Esophagus squamous epithelium (tissue), 5 donors: Measurements from ENCODE around the gene TMEM161B. TPM values are rescaled to one million over a fixed set of nuclear protein-coding genes. Genes with fewer than 3 reads are reported as not detected.

ENCODE experiments used
- DNase-seq: peaks from one replicate; lab custom pipeline; 2025; lab: John Stamatoyannopoulos, UW
- H3K27ac ChIP-seq, 4 donors: fragments of 200-600 bp; sonication (generic); one replicate each; pipeline ENCODE4 v1.5.1; 2016 to 2019; ENCODE audit warnings: mild to moderate bottlenecking in 1 of 4
- H3K27me3 ChIP-seq, 4 donors: fragments of 200-600 bp; sonication (generic); 1 replicate in 3 of 4; 2 replicates in 1 of 4; pipeline versions ENCODE4 v1.5.1 to v1.6.0; 2017 to 2021; ENCODE audit warnings: antibody characterized with exemption in 1 of 4
- H3K36me3 ChIP-seq, 3 donors: fragments of 200-600 bp; sonication (generic); one replicate each; pipeline ENCODE4 v1.5.1; 2016 to 2019
- H3K4me1 ChIP-seq, 3 donors: fragments of 200-600 bp; sonication (generic); one replicate each; pipeline ENCODE4 v1.5.1; 2017 to 2019
- H3K4me3 ChIP-seq, 4 donors: fragments of 200-600 bp; sonication (generic); 1 replicate in 3 of 4; 2 replicates in 1 of 4; pipeline ENCODE4 v1.5.1; 2016 to 2019; ENCODE audit warnings: mild to moderate bottlenecking in 2 of 4, moderate library complexity in 1 of 4
- H3K9me3 ChIP-seq, 3 donors: fragments of 200-600 bp; sonication (generic); one replicate each; pipeline ENCODE4 v1.5.1; 2016 to 2019
- POLR2A ChIP-seq, 4 donors: fragments of 450-650 bp; IDR thresholded peaks; one replicate each; pipeline ENCODE4 v1.6.1; 2017; ENCODE audit warnings: antibody characterized with exemption in 4 of 4, mild to moderate bottlenecking in 4 of 4, moderate library complexity in 3 of 4
- WGBS, 2 donors: methylation state at CpG; one replicate each; pipeline ENCODE4 v1.1.5; 2018; 5-methylcytosine and 5-hydroxymethylcytosine counted together
- intact Hi-C: fragments of 100-400 bp; cut with DNase I; formaldehyde crosslinking; loops from one replicate; pipeline ENCODE4 v1.15.0; 2022
- total RNA-seq, 4 donors: library from RNA; depleted of rRNA; stranded (reverse); fragments of >200 nt; gene quantifications; one replicate each; pipeline ENCODE4 v1.1.0, GENCODE V29; 2016
- TF ChIP-seq, protein P1 (sequence below), 6 experiments: fragments of 450-650 bp in 4 of 6; fragments of 200-600 bp in 2 of 6; sonication (generic) in 2 of 6; IDR thresholded peaks; one replicate each; pipeline ENCODE4 v1.5.1; 2016 to 2019; ENCODE audit warnings: antibody characterized with exemption in 6 of 6, mild to moderate bottlenecking in 4 of 6, moderate library complexity in 4 of 6
- donor health status: DM: yes; HTN: yes; CAD: no.

TMEM161B gene
- total RNA-seq, 4 donors from 2014 or later: 5.8 to 24.2 (median 14.8) TPM

GRCh38 chr5:88236866-88237642, 31.6 kb downstream of the TMEM161B start:
- 92 to 96% methylated on average over 1 of the region's 1 CpG for WGBS, 2 donors
- Histone ChIP-seq H3K27ac (no peak overlapping the region), H3K27me3 (no peaks in the 10 kb centered on the region), H3K4me1 (no peaks in the 10 kb centered on the region), H3K9me3 (no peaks in the 10 kb centered on the region), H3K4me3 (no peak overlapping the region), H3K36me3 (peaks cover 0 to 30% (median 0%) of the 10 kb centered on the region in 3 donors)
- intact Hi-C loops: no loop called here
- TF ChIP-seq, protein P1, sequence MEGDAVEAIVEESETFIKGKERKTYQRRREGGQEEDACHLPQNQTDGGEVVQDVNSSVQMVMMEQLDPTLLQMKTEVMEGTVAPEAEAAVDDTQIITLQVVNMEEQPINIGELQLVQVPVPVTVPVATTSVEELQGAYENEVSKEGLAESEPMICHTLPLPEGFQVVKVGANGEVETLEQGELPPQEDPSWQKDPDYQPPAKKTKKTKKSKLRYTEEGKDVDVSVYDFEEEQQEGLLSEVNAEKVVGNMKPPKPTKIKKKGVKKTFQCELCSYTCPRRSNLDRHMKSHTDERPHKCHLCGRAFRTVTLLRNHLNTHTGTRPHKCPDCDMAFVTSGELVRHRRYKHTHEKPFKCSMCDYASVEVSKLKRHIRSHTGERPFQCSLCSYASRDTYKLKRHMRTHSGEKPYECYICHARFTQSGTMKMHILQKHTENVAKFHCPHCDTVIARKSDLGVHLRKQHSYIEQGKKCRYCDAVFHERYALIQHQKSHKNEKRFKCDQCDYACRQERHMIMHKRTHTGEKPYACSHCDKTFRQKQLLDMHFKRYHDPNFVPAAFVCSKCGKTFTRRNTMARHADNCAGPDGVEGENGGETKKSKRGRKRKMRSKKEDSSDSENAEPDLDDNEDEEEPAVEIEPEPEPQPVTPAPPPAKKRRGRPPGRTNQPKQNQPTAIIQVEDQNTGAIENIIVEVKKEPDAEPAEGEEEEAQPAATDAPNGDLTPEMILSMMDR (IDR thresholded peaks at IDR 0.05): no peak
- TF ChIP-seq POLR2A (IDR thresholded peaks at IDR 0.05): no peak
- DNase-seq: no peak

DNA sequence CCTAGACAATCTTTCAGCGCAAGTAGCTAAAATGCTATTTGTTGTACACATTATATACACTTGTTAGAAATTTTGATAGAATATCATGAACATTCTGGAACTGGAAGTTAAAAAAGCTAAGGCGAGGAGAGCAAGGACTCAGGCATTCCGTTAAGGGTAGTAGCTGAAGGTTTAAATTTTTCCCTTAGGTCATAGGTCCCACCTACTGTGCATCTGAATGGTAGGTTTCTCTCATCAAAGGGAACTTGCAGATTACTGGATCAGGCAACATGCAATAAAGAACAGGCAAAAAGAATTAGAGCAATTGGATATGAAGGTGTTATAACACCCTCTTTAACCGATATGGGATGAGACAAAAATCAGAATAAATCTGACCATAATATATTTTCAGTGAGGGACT, 32.8 kb downstream of the TMEM161B start:
- DNase-seq: no peak
- Histone ChIP-seq H3K4me1 (no peaks in the 10 kb centered on the region), H3K27me3 (no peaks in the 10 kb centered on the region), H3K9me3 (no peaks in the 10 kb centered on the region), H3K4me3 (no peak overlapping the region), H3K27ac (no peak overlapping the region), H3K36me3 (peaks cover 0 to 30% (median 0%) of the 10 kb centered on the region in 3 donors)
- intact Hi-C loops: no loop called here
- TF ChIP-seq, protein P1 (IDR thresholded peaks at IDR 0.05): no peak
- no peak for TF ChIP-seq POLR2A (IDR thresholded peaks at IDR 0.05)
- 94 to 98% methylated on average over 4 of the region's 4 CpGs for WGBS, 2 donors

GRCh38 chr5:88235346-88235745, 33.3 kb downstream of the TMEM161B start:
- Histone ChIP-seq H3K4me3 (no peak overlapping the region), H3K27ac (no peak overlapping the region), H3K27me3 (no peaks in the 10 kb centered on the region), H3K9me3 (no peaks in the 10 kb centered on the region), H3K4me1 (no peaks in the 10 kb centered on the region), H3K36me3 (peaks cover 0 to 28% (median 0%) of the 10 kb centered on the region in 3 donors)
- 87 to 90% methylated on average over 1 of the region's 1 CpG for WGBS, 2 donors
- DNase-seq: no peak
- TF ChIP-seq POLR2A (IDR thresholded peaks at IDR 0.05): no peak
- TF ChIP-seq, protein P1 (IDR thresholded peaks at IDR 0.05): no peak
- intact Hi-C loops: no loop called here

DNA sequence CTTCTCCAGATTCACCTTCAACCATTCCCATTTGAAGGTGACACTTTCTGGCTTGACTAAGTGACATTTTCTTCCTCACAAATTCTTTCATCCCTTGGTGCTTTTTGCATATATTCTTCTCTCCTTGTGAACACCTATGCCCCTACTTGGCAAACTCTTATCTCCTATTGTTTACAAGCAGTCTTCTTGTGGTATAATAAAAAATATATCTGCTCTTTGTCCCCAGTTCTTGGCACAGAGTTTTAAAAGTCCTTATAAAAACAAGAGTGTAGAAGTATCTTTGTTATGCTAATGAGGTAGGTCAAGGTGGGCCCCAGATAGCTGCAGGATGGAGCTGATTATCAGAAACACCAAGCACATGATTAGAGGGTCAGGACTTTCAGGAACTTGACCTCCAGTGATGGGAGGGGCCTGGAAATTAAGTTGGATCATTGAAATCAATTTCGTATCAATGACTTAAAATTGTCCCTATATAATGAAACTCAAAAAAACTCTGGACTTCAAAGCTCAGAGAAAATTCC, 38.0 kb downstream of the TMEM161B start:
- Histone ChIP-seq H3K36me3 (peaks cover 0 to 26% (median 0%) of the 10 kb centered on the region in 3 donors), H3K9me3 (no peaks in the 10 kb centered on the region), H3K27ac (no peak overlapping the region), H3K4me3 (no peak overlapping the region), H3K27me3 (no peaks in the 10 kb centered on the region), H3K4me1 (no peaks in the 10 kb centered on the region)
- TF ChIP-seq, protein P1 (IDR thresholded peaks at IDR 0.05): no peak
- WGBS, 2 donors: 73 to 81% methylated on average over 1 of the region's 1 CpG
- intact Hi-C loops: no loop called here
- DNase-seq: no peak

GRCh38 chr5:88226881-88227450, 41.7 kb downstream of the TMEM161B start:
- 74 to 83% methylated on average over 6 of the region's 6 CpGs for WGBS, 2 donors
- H3K9me3 ChIP-seq: no peaks in the 10 kb centered on the region
- no peak for TF ChIP-seq POLR2A (IDR thresholded peaks at IDR 0.05)
- TF ChIP-seq, protein P1 (IDR thresholded peaks at IDR 0.05): no peak
- no peaks in the 10 kb centered on the region for H3K27me3 ChIP-seq
- intact Hi-C loops: no loop called here
- no peak overlapping the region for H3K27ac ChIP-seq
- no peak for DNase-seq
- H3K36me3 ChIP-seq: peaks cover 0 to 42% (median 0%) of the 10 kb centered on the region in 3 donors
- no peak overlapping the region for H3K4me3 ChIP-seq
- H3K4me1 ChIP-seq: no peaks in the 10 kb centered on the region
